HepG2 (cell line): Measurements from ENCODE around the gene KCTD19. TPM values are rescaled to one million over a fixed set of nuclear protein-coding genes. Genes with fewer than 3 reads are reported as not detected.

Source experiments
- ATAC-seq: fragments of 200-7000 bp; cut with Tn5 transposase; 3 replicates; pipeline ENCODE4 v1.9.1; 2020; ENCODE audit warnings: mild to moderate bottlenecking, moderate library complexity
- BruUV-seq: library from RNA; stranded (reverse); fragments of 400-500 nt; replicated peaks from 2 replicates; lab custom pipeline; 2021; lab: Mats Ljungman, UMichigan
- CTCF ChIA-PET: fragments of 300-600 bp; formaldehyde crosslinking; extraction: SDS; loops from one replicate; lab custom pipeline; 2021; ENCODE audit warnings: low total read pairs, inconsistent platforms, low intra/inter-chr PET ratio; lab: Yijun Ruan, JAX
- POLR2A ChIA-PET: fragments of 350-600 bp; sonication (Branson Sonifier 250); formaldehyde crosslinking; loops from one replicate; lab custom pipeline; 2020; ENCODE audit warnings: antibody characterized with exemption, inconsistent platforms; lab: Yijun Ruan, JAX
- DNase-seq: peaks from one replicate; pipeline ENCODE4 v3.0.0-alpha.2; 2015; ENCODE audit warnings: low spot score
- FAIRE-seq: peaks from 3 replicates; lab custom pipeline; 2011; peaks lifted over from hg19 to GRCh38; lab: Jason Lieb, UNC
- H2AFZ ChIP-seq: one replicate; pipeline ENCODE4 v1.6.1; 2011; ENCODE audit warnings: low read length, inconsistent platforms
- H3K27ac ChIP-seq: fragments of 300-600 bp; 3 replicates; pipeline ENCODE4 v1.8.0; 2011; ENCODE audit warnings: mixed run types, mild to moderate bottlenecking, mixed read lengths, low read length, inconsistent platforms; ENCODE audit not compliant: insufficient read depth; ENCODE audit errors: extremely low read length
- H3K27me3 ChIP-seq, 2 experiments: fragments of 200-600 bp in 1 of 2; 2 replicates in 1 of 2; 3 replicates in 1 of 2; pipeline versions ENCODE4 v1.6.0 to v1.8.0; 2011; ENCODE audit warnings: low read length in 2 of 2, mild to moderate bottlenecking in 2 of 2, moderate library complexity in 2 of 2, inconsistent platforms in 1 of 2; ENCODE audit not compliant: insufficient read depth in 2 of 2, control insufficient read depth in 1 of 2
- H3K36me3 ChIP-seq, 2 experiments: fragments of 200-600 bp in 1 of 2; replicated peaks in 1 of 2; 2 replicates in 1 of 2; 3 replicates in 1 of 2; pipeline versions ENCODE4 v1.5.1 to v1.8.0; 2011; ENCODE audit warnings: low read length in 2 of 2, inconsistent platforms in 1 of 2; ENCODE audit not compliant: insufficient read depth in 2 of 2, control insufficient read depth in 1 of 2
- H3K4me1 ChIP-seq: 2 replicates; pipeline ENCODE4 v1.5.1; 2012; ENCODE audit warnings: low read length, inconsistent platforms; ENCODE audit not compliant: insufficient read depth
- H3K4me2 ChIP-seq: 2 replicates; pipeline ENCODE4 v1.6.0; 2011; ENCODE audit warnings: low read depth, low read length, inconsistent platforms
- H3K4me3 ChIP-seq, 3 experiments: fragments of 200-600 bp in 1 of 3; sonication (generic), shearing (Covaris generic) in 1 of 3; replicated peaks in 1 of 3; 2 replicates each; pipeline ENCODE4 v1.5.1; 2011 to 2016; ENCODE audit warnings: low read length in 3 of 3, inconsistent platforms in 2 of 3, low read depth in 2 of 3, mild to moderate bottlenecking in 2 of 3, control low read depth in 1 of 3, mixed read lengths in 1 of 3; ENCODE audit not compliant: insufficient read depth in 1 of 3
- H3K79me2 ChIP-seq: one replicate; pipeline ENCODE4 v1.6.1; 2011; ENCODE audit warnings: low read length, inconsistent platforms; ENCODE audit not compliant: insufficient read depth
- H3K9ac ChIP-seq: 2 replicates; pipeline ENCODE4 v1.6.0; 2011; ENCODE audit warnings: mild to moderate bottlenecking, low read depth, low read length, inconsistent platforms; ENCODE audit not compliant: insufficient read depth
- H3K9me3 ChIP-seq: 2 replicates; pipeline ENCODE4 v1.5.1; 2012; ENCODE audit warnings: mild to moderate bottlenecking, low read length
- H4K20me1 ChIP-seq: 2 replicates; pipeline ENCODE4 v1.6.0; 2011; ENCODE audit warnings: inconsistent platforms, mild to moderate bottlenecking, low read length, moderate library complexity; ENCODE audit not compliant: insufficient read depth
- CBX5 ChIP-seq: sonication (generic); formaldehyde crosslinking; IDR thresholded peaks from 2 replicates; pipeline ENCODE4 v1.4.0; 2020; ENCODE audit warnings: missing genetic modification reagents, borderline replicate concordance
- KDM2A ChIP-seq: sonication (generic); formaldehyde crosslinking; IDR thresholded peaks from 2 replicates; pipeline ENCODE4 v1.4.0; 2020; ENCODE audit warnings: low read depth, missing genetic modification reagents, borderline replicate concordance
- ZNF549 ChIP-seq: sonication (generic); formaldehyde crosslinking; IDR thresholded peaks from 2 replicates; pipeline ENCODE4 v1.5.0; 2020; ENCODE audit warnings: missing genetic modification reagents
- WGBS: methylation state at CpG from one replicate; pipeline ENCODE4 v1.1.6; 2017; ENCODE audit warnings: low lambda C conversion rate; 5-methylcytosine and 5-hydroxymethylcytosine counted together
- in situ Hi-C: cut with HindIII; loops from 2 replicates; pipeline ENCODE4 v1.10.0; 2017; ENCODE audit warnings: low pct_unique_long_range_greater_than_20kb; ENCODE audit not compliant: extremely low pct_ligation_motif_present
- intact Hi-C: fragments of 100-400 bp; cut with micrococcal nuclease; formaldehyde crosslinking; loops from one replicate; pipeline ENCODE4 v1.10.0; 2022; ENCODE audit not compliant: unreplicated experiment
- polyA plus RNA-seq, 8 experiments: library from polyadenylated mRNA; depleted of rRNA in 3 of 8; stranded (reverse) in 7 of 8; unstranded in 1 of 8; fragments of >200 nt; fragmentation: Illumina TruSeq in 4 of 8; extraction: Trizol in 4 of 8; gene quantifications; 2 replicates each; pipeline versions ENCODE4 v1.2.1 to v1.2.3, GENCODE V29; 2011 to 2016; ENCODE audit warnings: low read depth in 4 of 8, missing spikeins in 1 of 8, mixed read lengths in 1 of 8; ENCODE audit not compliant: insufficient read depth in 1 of 8
- total RNA-seq, 5 experiments: library from RNA; depleted of rRNA; stranded (reverse); fragments of >200 nt; fragmentation: Illumina TruSeq; extraction: Trizol; gene quantifications; 2 replicates each; pipeline ENCODE4 v1.2.3, GENCODE V29; 2016; ENCODE audit warnings: low read depth in 1 of 5
- TF ChIP-seq, protein P1 (sequence below): IDR thresholded peaks from 2 replicates; pipeline ENCODE4 v1.6.1; 2018; ENCODE audit warnings: missing genetic modification reagents, mild to moderate bottlenecking, missing compliant biosample characterization
- TF ChIP-seq, protein P2 (sequence below): IDR thresholded peaks from 2 replicates; pipeline ENCODE4 v1.6.1; 2016; ENCODE audit warnings: missing compliant biosample characterization, missing genetic modification reagents, borderline replicate concordance

KCTD19 gene
- total and polyA plus RNA-seq, 2 of the 13 experiments (the other 11 are each of a cell fraction or from before 2014, with no cell fraction given) = not detected

DNA sequence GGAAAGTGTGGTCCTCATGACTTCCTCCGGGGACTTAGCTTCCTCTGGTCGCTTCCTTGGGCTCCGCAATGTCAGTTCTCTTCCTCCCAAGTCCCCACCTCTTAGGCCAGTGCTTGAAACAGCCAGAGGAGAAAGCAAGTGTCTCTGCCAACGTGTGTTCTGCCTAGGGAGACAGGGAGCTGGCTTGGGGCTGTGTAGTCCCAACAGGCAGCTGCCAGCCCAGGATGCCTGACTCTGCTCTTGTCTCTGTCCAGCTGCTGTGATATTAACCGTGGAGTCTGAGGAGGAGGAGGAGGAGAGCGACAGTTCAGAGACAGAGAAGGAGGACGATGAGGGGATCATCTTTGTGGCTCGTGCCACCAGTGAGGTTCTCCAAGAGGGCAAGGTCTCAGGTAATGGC, 60.7 kb downstream of the KCTD19 start:
- Histone ChIP-seq H3K4me2 (no peak overlapping the region), H3K4me3 (no peak overlapping the region), H3K36me3 (no peaks in the 10 kb centered on the region), H3K27me3 (peaks cover 8 to 40% of the 10 kb centered on the region in 2 experiments; a peak in 4 of 5 replicates), H4K20me1 (no peaks in the 10 kb centered on the region), H2AFZ (no peak overlapping the region), H3K9ac (no peak overlapping the region), H3K9me3 (no peaks in the 10 kb centered on the region), H3K4me1 (no peaks in the 10 kb centered on the region), H3K79me2 (no peaks in the 10 kb centered on the region)
- DNase-seq = no peak
- no peak for ATAC-seq
- POLR2A ChIA-PET = interaction anchor here (1.8 kb wide), 1 partner anchor 19 kb away, joined by 5 read pairs; the partner anchor contains the start of gene FHOD1
- CTCF ChIA-PET = interaction anchor here (1.5 kb wide), 1 partner anchor 11 kb away, joined by 3 read pairs; no protein-coding TSS in a partner anchor
- in situ Hi-C loops (no loop called here), intact Hi-C loops (no loop called here)
- no TSS peak for BruUV-seq
- 43% methylated on average over 8 of the region's 8 CpGs for WGBS
- TF ChIP-seq KDM2A (CRISPR knock-in tag) (0 out of 2 replicates have a peak, but pooled peaks have one; percentile 19), ZNF549 (CRISPR knock-in tag) (no peak)
- TF ChIP-seq, all 625 proteins: peak for 1
- no peak overlapping the region for H3K27ac ChIP-seq
- FAIRE-seq = no peak

DNA sequence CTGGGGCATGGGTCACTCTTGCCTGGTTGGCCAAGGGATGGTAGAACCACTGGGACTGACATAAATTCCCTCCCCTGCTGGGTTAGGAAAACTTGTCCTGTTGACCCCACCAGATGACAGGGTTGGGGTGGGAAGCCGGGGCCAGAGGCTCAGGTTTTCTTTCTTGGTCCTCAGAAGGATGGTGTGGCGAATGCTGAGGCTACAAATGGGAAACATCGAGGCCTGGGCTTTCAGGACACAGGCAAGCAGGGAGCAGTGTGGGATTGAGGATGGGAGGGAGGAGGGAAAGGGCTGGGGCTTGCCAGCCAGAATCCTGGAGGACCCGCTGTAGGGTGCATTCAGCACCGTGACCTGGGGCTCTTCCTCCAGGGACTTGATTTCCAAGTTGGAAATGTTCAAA, 61.7 kb downstream of the KCTD19 start:
- intact Hi-C loops = no loop called here
- no peak overlapping the region for H3K4me3 ChIP-seq
- peaks cover 8 to 40% of the 10 kb centered on the region in 2 experiments; a peak in 4 of 5 replicates for H3K27me3 ChIP-seq
- ATAC-seq = no peak
- H3K79me2 ChIP-seq = no peaks in the 10 kb centered on the region
- no peak for TF ChIP-seq CBX5 (CRISPR knock-in tag)
- TF ChIP-seq, protein P1, sequence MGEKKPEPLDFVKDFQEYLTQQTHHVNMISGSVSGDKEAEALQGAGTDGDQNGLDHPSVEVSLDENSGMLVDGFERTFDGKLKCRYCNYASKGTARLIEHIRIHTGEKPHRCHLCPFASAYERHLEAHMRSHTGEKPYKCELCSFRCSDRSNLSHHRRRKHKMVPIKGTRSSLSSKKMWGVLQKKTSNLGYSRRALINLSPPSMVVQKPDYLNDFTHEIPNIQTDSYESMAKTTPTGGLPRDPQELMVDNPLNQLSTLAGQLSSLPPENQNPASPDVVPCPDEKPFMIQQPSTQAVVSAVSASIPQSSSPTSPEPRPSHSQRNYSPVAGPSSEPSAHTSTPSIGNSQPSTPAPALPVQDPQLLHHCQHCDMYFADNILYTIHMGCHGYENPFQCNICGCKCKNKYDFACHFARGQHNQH (CRISPR knock-in tag) = no peak
- TF ChIP-seq, protein P2, sequence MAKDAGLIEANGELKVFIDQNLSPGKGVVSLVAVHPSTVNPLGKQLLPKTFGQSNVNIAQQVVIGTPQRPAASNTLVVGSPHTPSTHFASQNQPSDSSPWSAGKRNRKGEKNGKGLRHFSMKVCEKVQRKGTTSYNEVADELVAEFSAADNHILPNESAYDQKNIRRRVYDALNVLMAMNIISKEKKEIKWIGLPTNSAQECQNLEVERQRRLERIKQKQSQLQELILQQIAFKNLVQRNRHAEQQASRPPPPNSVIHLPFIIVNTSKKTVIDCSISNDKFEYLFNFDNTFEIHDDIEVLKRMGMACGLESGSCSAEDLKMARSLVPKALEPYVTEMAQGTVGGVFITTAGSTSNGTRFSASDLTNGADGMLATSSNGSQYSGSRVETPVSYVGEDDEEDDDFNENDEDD (CRISPR knock-in tag) = no peak
- TF ChIP-seq, all 625 proteins: peak for 0
- Histone ChIP-seq H3K27ac (no peak overlapping the region), H3K4me2 (no peak overlapping the region), H3K36me3 (no peaks in the 10 kb centered on the region), H3K9ac (no peak overlapping the region), H3K9me3 (no peaks in the 10 kb centered on the region), H3K4me1 (no peaks in the 10 kb centered on the region), H4K20me1 (no peaks in the 10 kb centered on the region), H2AFZ (no peak overlapping the region)
- ChIA-PET CTCF (interaction anchor here (0.6 kb wide), 1 partner anchor 287 kb away, joined by 3 read pairs; no protein-coding TSS in a partner anchor), POLR2A (interaction anchor here (0.8 kb wide), 1 partner anchor 12 kb away, joined by 3 read pairs; no protein-coding TSS in a partner anchor)
- no TSS peak for BruUV-seq
- FAIRE-seq = no peak
- in situ Hi-C loops = no loop called here
- WGBS = 40% methylated on average over 5 of the region's 5 CpGs
- DNase-seq = no peak
